Measurements from ENCODE around the gene UBE2Q1.
A peak's percentile ranks its signal among the peaks of the same experiment; 100 is the strongest.

UBE2Q1 gene

DNA sequence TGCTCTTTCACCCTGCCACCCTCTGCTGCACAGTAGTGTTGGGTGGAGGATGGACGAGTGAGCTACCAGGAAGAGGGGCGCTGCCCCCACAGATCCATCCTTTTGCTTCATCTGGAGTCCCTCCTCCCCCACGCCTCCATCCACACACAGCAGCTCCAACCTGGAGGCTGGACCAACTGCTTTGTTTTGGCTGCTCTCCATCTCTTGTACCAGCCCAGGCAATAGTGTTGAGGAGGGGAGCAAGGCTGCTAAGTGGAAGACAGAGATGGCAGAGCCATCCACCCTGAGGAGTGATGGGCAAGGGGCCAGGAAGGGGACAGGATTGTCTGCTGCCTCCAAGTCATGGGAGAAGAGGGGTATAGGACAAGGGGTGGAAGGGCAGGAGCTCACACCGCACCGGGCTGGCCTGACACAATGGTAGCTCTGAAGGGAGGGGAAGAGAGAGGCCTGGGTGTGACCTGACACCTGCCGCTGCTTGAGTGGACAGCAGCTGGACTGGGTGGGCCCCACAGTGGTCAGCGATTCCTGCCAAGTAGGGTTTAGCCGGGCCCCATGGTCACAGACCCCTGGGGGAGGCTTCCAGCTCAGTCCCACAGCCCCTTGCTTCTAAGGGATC, 17.6 kb upstream of the UBE2Q1 start:
- no peak for DNase-seq

- DNase-seq: no peak
Observed at GRCh38 chr1:154575147-154575927, 16.9 kb upstream of the UBE2Q1 start.

GRCh38 chr1:154574716-154575115, 16.3 kb upstream of the UBE2Q1 start:
- peak; percentile 63 for DNase-seq

DNA sequence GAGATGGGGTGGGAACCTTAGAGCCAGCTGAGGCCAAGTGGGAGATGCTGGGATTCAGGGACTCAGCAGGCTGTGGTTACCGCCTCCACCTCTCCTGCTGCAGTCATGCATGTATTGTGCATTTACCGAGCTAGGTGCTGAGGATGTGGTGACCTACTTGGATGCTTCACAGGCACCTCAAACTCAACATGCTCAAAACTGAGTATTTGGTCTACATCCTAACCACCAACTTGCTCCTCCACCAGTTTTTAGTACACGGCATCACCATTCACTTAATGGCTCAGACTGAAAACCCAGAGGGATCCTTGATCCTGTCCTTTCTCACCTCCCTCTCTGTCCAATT, 14.7 kb upstream of the UBE2Q1 start:
- no peak for DNase-seq

GRCh38 chr1:154572468-154573167, 14.2 kb upstream of the UBE2Q1 start:
- no peak for DNase-seq

- DNase-seq: no peak
Observed at GRCh38 chr1:154571964-154572288, 13.5 kb upstream of the UBE2Q1 start.

DNA sequence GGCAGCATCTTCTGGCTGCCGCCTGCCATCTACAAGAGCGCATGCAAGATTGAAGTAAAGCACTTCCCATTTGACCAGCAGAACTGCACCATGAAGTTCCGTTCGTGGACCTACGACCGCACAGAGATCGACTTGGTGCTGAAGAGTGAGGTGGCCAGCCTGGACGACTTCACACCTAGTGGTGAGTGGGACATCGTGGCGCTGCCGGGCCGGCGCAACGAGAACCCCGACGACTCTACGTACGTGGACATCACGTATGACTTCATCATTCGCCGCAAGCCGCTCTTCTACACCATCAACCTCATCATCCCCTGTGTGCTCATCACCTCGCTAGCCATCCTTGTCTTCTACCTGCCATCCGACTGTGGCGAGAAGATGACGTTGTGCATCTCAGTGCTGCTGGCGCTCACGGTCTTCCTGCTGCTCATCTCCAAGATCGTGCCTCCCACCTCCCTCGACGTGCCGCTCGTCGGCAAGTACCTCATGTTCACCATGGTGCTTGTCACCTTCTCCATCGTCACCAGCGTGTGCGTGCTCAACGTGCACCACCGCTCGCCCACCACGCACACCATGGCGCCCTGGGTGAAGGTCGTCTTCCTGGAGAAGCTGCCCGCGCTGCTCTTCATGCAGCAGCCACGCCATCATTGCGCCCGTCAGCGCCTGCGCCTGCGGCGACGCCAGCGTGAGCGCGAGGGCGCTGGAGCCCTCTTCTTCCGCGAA, 12.9 kb upstream of the UBE2Q1 start:
- DNase-seq: no peak

DNA sequence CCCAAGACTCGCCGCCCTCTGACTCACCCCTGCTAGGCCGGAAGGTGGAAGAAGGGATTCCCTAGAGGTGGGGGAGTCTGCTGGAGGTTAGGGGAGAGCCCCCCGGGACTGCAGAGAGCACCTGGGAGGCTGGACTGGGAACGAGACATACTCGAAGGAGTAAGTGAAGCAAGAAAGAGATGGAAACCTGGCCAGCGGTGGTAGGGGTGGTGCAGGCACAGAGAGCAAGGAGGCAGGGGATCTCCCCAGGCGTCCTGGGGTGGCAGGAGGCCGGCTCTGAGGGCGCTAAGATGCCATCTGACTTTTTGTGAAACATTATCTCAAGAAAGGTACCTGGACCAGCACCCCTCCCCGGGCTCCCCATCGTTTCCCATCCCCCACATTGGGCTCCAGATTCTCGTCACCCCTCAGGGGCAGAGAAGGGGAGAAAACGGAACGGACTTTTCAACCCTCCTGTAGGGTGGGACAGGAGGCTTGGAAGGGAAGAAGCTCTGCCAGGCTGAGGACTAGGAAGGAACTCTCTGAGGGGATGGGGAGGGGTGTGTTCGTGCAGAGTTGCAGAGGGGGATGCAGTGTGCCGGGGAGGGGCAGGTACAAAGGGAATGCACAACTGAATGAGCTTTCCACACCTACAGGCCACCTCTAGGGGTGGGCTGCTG, 9.8 kb upstream of the UBE2Q1 start:
- DNase-seq: no peak

DNA sequence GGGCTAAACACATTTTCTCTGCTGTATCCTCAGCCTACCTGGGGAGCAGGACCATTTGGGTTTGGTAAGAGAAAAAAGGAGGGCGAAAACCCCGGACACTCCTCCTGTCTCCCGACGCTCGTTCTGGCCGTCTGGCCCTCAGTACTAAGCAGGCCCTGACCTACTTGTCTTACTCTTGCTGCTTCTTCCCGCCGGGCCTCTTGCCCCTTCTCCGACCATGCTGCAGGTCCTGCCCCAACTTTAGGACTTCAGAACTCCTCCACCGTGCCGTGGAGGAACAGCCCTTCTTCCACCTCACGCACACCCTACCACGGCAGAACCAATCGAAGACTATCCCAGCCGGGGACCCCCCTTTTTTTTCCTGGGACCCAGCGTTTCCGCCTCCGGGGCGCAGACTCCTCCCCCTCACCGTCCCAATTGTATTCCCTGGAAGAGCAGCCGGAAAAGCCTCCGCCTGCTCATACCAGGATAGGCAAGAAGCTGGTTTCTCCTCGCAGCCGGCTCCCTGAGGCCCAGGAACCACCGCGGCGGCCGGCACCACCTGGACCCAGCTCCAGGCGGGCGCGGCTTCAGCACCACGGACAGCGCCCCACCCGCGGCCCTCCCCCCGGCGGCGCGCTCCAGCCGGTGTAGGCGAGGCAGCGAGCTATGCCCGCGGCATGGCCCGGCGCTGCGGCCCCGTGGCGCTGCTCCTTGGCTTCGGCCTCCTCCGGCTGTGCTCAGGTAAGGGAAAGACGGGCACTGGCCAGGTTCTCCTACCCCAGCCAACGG, 9.1 kb upstream of the UBE2Q1 start, which contains the start of gene CHRNB2:
Gene CHRNB2, plus strand, starts transcription at position 393 of the 771 bp plus-strand sequence. Its CDS starts 267 bp downstream, at position 660.
- peak; percentile 73 for DNase-seq

- no peak for DNase-seq
Observed at GRCh38 chr1:154565876-154566275, 7.4 kb upstream of the UBE2Q1 start.

GRCh38 chr1:154559466-154560044, 1.1 kb upstream of the UBE2Q1 start:
- DNase-seq: peak; percentile 94

- peak; percentile 100 for DNase-seq
Observed at GRCh38 chr1:154558720-154559465, 431 bp upstream of the UBE2Q1 start.

DNA sequence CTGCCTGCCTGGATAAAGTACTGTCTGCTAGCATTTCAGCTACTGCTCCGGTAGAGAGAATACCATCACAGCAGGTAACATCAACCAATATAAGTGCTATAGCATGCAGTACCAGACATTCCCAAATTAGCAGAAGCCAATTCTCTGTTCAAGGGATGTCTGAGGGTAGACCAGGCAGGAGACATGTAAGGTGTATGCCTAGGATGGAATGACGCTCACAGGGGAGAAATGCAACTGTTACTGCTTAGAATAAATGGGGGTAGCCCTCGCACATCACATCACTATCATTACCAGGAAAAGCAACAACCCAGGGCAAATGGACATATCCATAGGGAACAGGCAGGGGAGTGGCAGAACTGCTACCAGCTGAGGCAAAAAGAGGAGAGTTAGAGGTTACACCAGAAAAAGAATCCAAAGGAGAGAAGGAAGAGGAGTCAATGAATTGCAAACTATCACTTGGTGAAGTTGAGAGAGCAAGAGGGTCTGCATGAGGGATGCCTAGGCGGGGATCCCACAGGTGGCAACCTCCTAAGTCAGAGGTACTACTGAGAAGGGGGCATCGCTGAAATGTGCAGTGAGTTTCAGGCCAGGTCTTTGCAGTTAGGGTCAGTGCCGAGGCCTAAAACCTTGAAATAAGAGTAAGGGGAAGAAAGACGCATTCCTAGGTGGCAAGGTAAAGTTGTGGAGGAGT, 1.1 kb downstream of the UBE2Q1 start:
- no peak for DNase-seq

DNA sequence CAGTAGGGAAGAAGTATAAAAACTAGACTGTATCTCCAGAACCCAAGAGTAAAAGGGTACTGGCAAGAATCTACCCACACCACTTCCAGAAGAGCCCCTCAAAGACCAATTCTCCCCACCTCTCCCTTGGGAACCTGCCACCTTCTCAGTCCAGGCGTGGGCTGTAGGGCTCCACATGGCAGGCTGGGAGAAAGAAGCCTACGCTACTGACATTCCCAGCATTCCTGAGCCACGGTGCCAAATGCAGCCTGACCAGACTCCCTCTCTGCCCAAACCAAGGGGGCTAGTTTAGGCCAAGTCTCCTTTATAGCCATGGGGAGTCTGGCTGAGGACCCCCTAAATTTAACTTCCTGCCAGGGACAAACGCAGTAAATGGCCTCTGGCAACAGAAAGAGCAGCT, 2.0 kb downstream of the UBE2Q1 start:
- DNase-seq: no peak

DNA sequence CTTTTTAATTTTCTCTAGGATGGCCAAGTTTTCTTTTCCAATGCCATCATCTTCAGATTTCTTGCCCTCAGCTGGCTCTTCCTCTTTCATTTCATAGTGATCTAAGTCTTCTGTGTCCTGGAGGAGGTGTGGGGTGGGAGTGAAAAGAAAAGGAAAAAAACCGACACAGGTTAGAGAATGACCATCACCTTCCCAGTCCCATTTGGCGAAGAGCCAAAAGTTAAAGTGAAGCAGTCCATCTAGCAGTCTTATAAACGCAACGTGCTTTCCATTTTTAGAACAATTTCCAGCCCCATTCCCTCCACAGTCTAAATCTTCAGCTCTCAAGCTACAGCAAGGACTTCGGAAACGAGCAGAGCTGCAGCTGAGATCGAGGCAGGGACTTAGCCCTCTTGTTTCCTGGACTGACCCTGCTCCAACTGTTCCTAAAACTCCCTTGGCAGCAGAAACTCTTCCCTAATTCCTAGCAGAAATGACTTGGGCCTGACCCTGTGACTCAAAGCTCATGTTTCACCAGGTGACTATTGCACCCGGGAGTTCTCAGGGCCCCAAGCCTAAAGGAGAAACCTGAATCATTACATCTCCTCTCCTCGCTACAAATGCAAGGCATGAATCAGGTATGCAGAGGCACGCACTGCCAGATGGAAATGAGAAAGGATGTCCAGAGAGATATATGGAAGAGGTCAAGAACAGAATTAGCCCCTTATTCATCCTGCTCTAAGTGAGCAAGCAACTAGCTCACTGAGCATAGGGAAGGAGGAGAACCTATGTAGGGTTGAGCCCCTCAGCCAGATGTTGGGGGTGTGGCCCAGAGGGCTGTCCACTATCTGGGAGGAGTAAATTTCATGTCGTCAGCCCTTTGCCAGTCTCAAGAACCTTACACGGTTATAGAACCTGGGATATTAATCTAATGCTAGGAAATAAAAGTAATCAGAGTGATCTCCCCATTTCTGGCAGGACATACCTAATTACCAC, 5.1 kb downstream of the UBE2Q1 start:
- DNase-seq: no peak

DNA sequence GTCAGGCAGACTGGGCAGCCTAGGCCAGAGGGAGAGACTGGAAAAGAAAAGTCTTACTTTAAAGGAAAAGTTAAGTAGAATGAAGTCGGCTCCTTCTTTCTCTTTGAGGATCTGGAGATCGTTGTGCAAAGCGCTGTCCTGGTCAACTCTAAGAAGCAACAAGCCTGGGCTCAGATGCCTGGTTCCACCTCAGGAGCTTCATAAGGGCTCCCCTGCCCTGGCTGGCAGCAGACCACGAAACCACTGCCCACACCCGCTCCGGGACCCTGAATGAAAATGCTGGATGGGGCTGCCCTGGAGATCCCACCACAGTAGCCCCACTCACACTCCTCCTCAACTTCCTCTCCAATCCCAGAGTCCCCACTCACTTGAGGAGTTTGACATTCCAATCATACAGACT, 6.4 kb downstream of the UBE2Q1 start:
- DNase-seq: no peak

DNA sequence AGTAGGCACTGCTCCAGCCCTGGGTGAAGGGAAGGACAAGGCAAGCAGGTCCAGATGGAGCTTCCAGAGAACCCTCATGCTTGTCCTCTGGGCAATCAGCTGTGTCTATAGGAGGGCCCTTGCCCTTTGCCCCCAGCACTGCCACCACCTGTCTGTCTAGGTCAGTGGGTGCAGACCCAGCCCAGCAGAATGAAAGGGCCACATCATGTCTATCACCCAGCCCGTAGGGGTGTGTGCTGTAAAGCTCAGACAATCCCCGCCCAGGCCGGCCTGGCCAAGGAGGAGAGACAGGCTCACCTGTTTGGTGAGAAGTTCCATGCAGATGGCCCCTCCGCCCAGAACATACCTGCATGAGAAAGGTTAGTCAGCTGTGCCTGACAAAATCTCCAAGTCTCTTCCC, 7.0 kb downstream of the UBE2Q1 start:
- DNase-seq: no peak

DNA sequence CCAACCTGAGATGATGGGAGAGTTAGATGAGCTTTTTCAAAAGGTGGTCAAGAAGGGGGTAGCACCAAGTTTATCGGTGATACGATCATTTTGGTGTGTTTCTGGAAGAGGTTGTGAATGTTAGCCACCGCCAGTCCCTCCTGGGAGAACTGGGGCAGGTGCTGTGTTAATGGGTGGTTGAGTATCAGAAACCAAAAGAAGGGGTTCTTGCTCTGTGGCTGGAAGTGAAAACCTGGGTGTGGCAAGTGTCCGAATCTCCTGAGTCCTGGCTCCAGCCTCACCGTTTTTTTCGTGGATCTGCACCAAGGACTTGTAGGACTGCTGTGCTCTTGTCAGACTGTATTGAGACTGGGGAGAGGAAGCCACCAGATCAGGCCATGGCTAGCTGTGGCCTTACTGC, 7.8 kb downstream of the UBE2Q1 start:
- no peak for DNase-seq

DNA sequence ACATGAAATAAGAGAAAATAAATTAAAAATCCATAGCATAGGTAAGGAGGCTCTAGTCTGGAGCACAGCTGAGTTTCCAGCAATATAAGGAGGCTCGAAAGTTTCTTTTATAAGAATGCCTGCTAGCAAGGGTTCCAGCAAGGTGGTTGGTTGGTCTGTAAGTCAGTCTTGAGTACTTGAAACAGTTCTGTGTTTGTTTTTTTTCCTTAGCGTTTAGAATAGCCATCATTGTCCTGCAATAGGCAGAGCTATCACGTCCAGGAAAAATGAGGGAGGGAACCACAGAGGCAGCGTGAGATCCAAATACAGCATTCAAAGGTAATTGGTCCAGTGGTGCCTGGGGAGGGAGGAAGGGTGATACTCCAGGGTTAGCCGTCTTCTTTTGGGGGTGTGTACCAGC, 8.4 kb downstream of the UBE2Q1 start:
- DNase-seq: no peak
